ENCODE results near the gene SNX9.

The SNX9 gene

GRCh38 chr6:157813750-157814455, 9.1 kb upstream of the SNX9 start:
- no peaks in the 10 kb centered on the region for H3K36me3 ChIP-seq (ENCODE audit: control insufficient read depth in 2 of 2, insufficient read depth in 1 of 2, low read length in 2 of 2)
- CTCF ChIA-PET = interaction anchor here (0.6 to 1.1 kb wide), 2 partner anchors 49 to 57 kb away, joined by 3 to 5 read pairs; no protein-coding TSS in a partner anchor
- no peak overlapping the region for H3K27ac ChIP-seq (ENCODE audit: extremely low read depth, low read depth, low read length)
- H3K4me3 ChIP-seq (ENCODE audit: low read depth, low read length) = no peak overlapping the region
- H3K9me3 ChIP-seq (ENCODE audit: control insufficient read depth, insufficient read depth, low read depth, low read length) = no peaks in the 10 kb centered on the region
- POLR2A ChIA-PET = no interaction called here
- no peaks in the 10 kb centered on the region for H3K4me1 ChIP-seq (ENCODE audit: control insufficient read depth, insufficient read depth, low read length)
- no peak for TF ChIP-seq ZNF24 (tag by site-specific recombination; IDR thresholded peaks at IDR 0.05)
- TF ChIP-seq, protein P1, sequence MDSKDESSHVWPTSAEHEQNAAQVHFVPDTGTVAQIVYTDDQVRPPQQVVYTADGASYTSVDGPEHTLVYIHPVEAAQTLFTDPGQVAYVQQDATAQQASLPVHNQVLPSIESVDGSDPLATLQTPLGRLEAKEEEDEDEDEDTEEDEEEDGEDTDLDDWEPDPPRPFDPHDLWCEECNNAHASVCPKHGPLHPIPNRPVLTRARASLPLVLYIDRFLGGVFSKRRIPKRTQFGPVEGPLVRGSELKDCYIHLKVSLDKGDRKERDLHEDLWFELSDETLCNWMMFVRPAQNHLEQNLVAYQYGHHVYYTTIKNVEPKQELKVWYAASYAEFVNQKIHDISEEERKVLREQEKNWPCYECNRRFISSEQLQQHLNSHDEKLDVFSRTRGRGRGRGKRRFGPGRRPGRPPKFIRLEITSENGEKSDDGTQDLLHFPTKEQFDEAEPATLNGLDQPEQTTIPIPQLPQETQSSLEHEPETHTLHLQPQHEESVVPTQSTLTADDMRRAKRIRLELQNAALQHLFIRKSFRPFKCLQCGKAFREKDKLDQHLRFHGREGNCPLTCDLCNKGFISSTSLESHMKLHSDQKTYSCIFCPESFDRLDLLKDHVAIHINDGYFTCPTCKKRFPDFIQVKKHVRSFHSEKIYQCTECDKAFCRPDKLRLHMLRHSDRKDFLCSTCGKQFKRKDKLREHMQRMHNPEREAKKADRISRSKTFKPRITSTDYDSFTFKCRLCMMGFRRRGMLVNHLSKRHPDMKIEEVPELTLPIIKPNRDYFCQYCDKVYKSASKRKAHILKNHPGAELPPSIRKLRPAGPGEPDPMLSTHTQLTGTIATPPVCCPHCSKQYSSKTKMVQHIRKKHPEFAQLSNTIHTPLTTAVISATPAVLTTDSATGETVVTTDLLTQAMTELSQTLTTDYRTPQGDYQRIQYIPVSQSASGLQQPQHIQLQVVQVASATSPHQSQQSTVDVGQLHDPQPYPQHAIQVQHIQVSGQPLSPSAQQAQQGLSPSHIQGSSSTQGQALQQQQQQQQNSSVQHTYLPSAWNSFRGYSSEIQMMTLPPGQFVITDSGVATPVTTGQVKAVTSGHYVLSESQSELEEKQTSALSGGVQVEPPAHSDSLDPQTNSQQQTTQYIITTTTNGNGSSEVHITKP (tag by site-specific recombination; IDR thresholded peaks at IDR 0.05) = 0 out of 2 replicates have a peak, but pooled peaks have one; percentile 11

GRCh38 chr6:157814883-157815282, 8.2 kb upstream of the SNX9 start:
- TF ChIP-seq PRDM6 (tag by site-specific recombination; IDR thresholded peaks at IDR 0.05) = no peak
- no peak for TF ChIP-seq ZNF266 (tag by site-specific recombination; IDR thresholded peaks at IDR 0.05; ENCODE audit: low read depth)
- TF ChIP-seq, protein P2, sequence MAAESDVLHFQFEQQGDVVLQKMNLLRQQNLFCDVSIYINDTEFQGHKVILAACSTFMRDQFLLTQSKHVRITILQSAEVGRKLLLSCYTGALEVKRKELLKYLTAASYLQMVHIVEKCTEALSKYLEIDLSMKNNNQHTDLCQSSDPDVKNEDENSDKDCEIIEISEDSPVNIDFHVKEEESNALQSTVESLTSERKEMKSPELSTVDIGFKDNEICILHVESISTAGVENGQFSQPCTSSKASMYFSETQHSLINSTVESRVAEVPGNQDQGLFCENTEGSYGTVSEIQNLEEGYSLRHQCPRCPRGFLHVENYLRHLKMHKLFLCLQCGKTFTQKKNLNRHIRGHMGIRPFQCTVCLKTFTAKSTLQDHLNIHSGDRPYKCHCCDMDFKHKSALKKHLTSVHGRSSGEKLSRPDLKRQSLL (tag by site-specific recombination; IDR thresholded peaks at IDR 0.05) = no peak
- no peak for TF ChIP-seq SP7 (tag by site-specific recombination; IDR thresholded peaks at IDR 0.05)
- TF ChIP-seq, protein P3, sequence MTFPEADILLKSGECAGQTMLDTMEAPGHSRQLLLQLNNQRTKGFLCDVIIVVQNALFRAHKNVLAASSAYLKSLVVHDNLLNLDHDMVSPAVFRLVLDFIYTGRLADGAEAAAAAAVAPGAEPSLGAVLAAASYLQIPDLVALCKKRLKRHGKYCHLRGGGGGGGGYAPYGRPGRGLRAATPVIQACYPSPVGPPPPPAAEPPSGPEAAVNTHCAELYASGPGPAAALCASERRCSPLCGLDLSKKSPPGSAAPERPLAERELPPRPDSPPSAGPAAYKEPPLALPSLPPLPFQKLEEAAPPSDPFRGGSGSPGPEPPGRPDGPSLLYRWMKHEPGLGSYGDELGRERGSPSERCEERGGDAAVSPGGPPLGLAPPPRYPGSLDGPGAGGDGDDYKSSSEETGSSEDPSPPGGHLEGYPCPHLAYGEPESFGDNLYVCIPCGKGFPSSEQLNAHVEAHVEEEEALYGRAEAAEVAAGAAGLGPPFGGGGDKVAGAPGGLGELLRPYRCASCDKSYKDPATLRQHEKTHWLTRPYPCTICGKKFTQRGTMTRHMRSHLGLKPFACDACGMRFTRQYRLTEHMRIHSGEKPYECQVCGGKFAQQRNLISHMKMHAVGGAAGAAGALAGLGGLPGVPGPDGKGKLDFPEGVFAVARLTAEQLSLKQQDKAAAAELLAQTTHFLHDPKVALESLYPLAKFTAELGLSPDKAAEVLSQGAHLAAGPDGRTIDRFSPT (tag by site-specific recombination; IDR thresholded peaks at IDR 0.05) = no peak
- TF ChIP-seq ZNF830 (tag by site-specific recombination; IDR thresholded peaks at IDR 0.05; ENCODE audit: low read depth) = no peak
- TF ChIP-seq ZNF433 (tag by site-specific recombination; IDR thresholded peaks at IDR 0.05; ENCODE audit: low read depth) = no peak
- TF ChIP-seq ZNF621 (tag by site-specific recombination; IDR thresholded peaks at IDR 0.05) = no peak
- no peak for TF ChIP-seq ZNF2 (tag by site-specific recombination; IDR thresholded peaks at IDR 0.05)
- no peak for TF ChIP-seq ZBTB21 (tag by site-specific recombination; IDR thresholded peaks at IDR 0.05)
- no peak overlapping the region for H3K4me3 ChIP-seq (ENCODE audit: low read depth, low read length)
- H3K9me3 ChIP-seq (ENCODE audit: control insufficient read depth, insufficient read depth, low read depth, low read length) = no peaks in the 10 kb centered on the region
- ChIA-PET POLR2A (no interaction called here), CTCF (interaction anchor here (0.6 to 1.1 kb wide), 3 partner anchors 58 to 132 kb away, joined by 3 to 4 read pairs (median 3); no protein-coding TSS in a partner anchor)
- no peaks in the 10 kb centered on the region for H3K36me3 ChIP-seq (ENCODE audit: control insufficient read depth in 2 of 2, insufficient read depth in 1 of 2, low read length in 2 of 2)
- H3K4me1 ChIP-seq (ENCODE audit: control insufficient read depth, insufficient read depth, low read length) = no peaks in the 10 kb centered on the region
- no peak overlapping the region for H3K27ac ChIP-seq (ENCODE audit: extremely low read depth, low read depth, low read length)

All from HEK293 (cell line).